Activated T-cell treated with anti-CD3 and anti-CD28 coated beads for 1 hour (primary cell): ENCODE results near the gene SMIM10L2A.
A peak's percentile ranks its signal among the peaks of the same experiment; 100 is the strongest.
"Not testable (repeated sequence)": the region's sequence is repeated elsewhere in the genome, so short reads cannot be mapped to it uniquely, and the experiment has no call there.

Experiments
- DNase-seq: peaks from one replicate; pipeline ENCODE4 v3.0.0-alpha.2; 2020; ENCODE audit warnings: low read depth

Gene SMIM10L2A

DNA sequence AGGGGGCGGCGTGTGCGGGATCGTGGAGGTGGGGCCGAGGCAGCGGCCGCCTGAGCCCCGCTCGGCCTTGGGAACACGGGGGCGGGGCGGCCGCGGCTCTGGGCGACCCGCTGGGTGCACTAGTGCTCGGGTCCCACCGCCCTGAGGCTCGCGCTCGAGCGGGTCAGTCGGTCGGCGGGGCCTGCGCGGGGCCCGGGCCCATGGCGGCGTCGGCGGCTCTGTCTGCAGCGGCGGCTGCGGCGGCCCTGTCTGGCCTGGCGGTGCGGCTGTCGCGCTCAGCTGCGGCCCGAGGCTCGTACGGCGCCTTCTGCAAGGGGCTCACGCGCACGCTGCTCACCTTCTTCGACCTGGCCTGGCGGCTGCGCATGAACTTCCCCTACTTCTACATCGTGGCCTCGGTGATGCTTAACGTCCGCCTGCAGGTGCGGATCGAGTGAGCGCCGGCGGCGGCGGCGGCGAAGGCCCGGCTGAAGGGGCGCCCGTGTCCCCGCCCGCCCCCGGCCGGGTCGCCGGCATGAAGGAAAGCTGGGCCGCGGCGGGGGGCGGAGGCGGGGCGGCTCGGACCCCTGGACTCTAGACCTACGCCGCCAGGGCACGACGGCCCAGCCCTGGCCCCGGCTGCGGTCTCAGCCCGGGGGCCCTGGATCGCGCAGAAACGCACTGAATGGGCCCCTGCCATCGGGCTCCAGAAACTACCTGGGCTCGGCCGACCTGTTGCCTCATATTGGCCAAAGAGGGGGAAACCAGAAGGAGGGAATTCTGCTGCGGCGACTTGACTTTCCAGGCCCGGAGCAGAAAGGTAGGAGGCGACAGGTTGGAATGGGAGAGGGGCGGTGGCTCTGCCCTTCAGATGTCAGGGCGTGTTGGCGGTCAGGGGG lies at the start of gene SMIM10L2A:
Gene SMIM10L2A (plus strand): TSS at position 13 of the 878 bp plus-strand sequence. CDS start 188 bp downstream, at position 201.
- no peak for DNase-seq

DNA sequence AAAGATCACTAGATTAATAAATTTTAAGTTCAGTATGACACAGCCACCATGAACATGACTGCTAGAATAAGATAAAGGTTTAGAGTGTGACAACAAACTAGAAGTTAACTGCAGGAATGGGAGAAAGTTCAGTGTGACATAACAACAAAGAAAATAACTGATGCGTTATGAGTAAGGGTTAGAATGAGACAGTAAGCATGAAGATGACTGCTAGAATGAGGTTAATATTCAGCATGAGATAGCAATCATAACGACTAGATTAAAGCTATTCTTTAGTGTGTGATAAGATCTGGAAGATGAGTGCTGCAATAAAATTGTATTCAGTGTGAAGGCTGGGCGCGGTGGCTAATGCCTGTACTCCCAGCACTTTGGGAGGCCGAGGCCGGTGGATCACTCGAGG lies 48.4 kb upstream of the SMIM10L2A start:
- no peak for DNase-seq

DNA sequence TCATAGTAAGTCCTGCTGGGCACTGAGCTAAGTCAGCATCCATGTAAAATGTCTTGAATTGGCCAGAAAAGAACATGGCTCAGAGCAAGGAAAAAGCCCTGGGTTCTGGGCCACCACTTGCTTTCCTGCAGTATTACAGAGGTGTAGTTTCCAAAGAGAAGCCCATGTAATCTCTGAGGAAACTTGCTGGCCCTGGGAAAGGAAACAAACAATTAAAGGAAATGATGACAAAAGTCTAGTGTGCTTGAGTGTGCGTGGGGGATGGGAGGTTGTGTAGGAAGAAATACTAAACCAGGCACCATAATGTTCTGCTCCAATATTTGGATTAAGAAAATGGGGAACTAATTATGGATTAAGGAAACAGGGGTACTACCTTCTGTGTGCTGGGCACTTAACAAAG lies 39.5 kb upstream of the SMIM10L2A start:
- no peak for DNase-seq

DNA sequence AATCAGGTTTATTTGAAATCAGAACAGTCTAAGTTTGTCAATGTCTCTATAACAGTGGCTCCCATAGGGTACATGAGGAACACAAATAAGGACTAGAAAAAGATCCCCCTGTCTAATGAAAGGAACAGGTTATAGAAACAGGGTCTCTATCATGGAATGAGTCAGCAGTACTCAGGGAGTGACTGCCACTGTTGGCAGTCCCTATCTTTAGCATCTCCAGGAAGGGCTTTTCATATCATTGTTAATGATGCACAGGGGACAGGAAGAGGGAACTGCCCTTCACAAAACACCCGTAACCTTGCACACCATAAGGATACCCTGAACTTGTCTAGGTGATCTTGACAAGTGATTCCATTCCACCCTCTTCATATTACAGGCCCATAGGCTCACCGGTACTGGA lies 38.5 kb upstream of the SMIM10L2A start:
- no peak for DNase-seq

DNA sequence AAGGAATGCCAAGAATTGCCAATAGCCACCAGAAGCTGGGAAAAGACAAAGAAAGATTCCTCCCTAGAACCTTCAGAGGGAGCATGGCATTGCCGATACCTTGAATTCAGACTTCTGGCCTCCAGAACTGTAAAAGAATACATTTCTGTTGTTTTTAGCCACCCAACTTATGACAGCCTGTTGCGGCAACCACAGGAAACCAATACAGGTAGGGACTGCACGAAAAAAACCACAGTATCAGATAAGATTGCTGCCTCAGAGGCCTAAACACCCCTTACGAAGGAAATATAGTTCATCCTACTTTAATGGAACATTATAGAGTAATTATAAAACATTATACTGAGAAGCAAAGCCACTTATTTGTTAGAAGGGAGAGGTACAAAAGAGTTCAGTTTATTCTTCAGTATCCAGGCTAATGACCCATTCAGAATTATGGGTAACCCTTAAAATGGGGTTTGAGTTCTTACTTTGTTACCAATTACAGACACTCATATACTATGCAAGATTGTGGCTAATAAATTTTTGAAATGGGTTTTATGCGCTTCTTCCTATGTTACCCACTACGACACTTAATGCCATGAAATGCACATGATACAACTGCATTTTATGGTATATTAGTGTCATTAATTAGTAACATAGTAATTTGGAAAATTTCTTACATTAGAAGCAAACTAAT lies 37.4 kb upstream of the SMIM10L2A start:
- peak; percentile 7 for DNase-seq

DNA sequence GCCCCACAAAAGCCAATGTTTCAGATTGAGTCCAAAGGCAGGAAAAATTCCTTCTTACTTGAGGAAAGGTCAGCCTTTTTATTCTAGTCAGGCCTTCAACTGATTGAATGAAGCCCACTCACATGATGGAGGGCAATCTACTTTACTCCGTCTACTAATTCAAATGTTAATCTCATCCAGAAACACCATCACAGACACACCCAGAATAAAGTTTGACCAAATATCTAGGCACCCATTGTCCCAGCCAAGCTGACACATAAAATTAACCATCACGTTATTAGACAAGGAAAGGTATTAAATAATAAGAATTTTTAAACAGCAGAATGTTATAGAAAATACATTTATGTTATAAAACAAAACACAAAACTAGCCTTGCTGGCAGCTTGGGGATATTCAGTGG lies 32.9 kb upstream of the SMIM10L2A start:
- DNase-seq, result no peak

DNA sequence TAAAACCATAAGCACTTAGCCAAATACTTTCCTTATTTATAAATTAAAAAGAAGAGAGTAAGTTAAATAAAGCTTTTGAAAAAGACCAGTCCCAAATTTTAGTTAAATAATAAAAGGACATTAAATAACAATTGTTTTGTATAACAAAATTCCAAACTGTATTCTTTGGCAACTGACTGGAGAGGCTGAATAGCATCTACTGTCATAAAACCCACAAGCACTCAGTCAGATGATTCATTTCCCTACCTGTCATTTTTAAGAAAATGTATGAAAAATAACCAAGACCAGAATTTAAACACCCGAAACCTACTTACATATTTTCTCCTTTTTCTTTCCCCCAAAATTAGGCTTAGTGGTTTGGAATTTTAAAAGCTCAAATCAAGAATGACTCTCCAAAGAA lies 32.5 kb upstream of the SMIM10L2A start:
- no peak for DNase-seq

DNA sequence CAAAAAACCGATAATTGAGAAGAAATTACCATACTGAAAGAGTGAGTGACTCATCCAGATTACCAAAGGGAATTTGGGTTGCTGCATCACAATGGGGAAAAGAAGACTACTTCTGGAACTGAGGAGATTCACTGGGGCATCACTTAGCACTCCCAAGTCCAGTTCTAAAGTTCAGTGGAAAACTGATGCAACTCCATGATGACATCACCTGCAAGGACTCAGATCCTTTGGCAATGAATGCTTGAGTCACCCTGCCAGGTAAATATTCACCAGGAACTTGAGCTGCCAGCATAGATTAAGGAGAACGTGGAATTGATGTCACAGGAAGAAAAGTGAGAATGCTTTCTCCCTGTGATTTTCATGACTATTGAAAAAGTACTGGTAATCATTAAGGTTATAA lies 32.0 kb upstream of the SMIM10L2A start:
- DNase-seq, result no peak

DNA sequence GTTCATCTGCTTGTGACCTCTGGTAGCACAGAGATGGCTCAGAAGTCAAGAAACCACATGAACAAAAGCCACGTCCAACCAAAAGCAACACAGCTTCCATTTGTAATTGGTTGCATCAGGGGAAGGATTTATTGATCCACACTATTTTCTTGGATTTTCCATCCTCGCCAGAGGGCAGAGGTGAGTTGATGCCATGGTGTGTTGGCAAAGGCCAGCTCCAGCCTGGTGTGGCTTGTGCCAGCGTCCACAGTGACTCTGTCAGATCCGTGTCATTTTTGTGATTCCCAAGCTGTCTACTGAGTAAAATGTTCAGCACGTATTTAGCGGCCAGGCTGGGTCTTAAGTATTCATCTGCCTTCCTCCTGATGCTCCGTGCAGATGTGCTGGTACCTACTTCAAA lies 30.0 kb upstream of the SMIM10L2A start:
- no peak for DNase-seq

DNA sequence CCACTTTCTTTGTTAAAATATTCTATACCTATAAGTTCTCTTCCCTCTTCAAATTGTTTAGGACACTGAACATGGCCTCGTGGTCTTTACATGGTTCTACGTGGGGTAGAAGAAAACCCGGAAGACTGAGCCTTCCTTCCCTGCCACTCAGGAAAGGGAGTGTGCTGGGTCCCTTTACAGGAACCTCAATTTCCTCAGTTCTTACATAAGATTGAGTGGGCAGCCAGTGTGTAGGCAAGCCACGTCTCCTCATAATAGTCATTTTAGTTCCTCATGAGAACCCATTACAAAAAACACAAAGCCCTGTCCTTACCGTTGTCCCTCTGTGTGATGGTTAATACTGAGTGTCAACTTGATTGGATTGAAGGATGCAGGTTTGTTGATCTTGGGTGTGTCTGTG lies 28.7 kb upstream of the SMIM10L2A start:
- DNase-seq, result no peak

DNA sequence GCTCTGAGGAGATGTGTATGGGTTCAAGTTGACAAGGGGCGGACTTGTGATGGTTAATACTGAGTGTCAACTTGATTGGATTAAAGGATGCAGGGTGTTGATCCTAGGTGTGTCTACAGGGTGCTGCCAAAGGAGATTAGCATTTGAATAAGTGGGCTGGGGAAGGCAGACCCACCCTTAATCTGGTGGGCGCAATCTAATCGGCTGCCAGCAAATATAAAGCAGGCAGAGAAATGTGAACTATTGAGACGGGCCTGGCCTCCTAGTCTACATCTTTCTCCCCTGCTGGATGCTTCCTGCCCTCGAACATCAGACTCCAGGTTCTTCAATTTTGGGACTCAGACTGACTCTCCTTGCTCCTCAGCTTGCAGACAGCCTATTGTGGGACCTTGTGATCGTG lies 26.7 kb upstream of the SMIM10L2A start:
- DNase-seq, result no peak

DNA sequence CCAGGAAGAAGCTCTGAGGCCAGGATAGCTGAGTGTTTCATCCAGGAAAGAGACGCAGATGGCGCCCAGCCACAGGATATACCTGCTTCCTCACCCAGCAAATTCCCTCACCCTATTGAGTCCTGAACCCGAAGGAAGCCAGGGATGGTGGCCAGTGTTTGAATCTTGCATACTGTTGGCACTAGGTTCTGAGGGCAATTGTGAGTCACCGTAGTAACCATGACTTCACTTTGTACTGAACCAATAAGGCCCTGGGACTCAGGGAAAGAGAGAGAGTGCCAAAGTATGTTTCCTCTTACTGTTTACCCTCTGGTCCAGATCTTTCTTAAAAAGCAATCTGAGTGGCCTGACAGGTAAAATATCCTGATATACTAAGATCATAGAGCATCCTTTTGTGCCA lies 25.6 kb upstream of the SMIM10L2A start:
- DNase-seq, result no peak

DNA sequence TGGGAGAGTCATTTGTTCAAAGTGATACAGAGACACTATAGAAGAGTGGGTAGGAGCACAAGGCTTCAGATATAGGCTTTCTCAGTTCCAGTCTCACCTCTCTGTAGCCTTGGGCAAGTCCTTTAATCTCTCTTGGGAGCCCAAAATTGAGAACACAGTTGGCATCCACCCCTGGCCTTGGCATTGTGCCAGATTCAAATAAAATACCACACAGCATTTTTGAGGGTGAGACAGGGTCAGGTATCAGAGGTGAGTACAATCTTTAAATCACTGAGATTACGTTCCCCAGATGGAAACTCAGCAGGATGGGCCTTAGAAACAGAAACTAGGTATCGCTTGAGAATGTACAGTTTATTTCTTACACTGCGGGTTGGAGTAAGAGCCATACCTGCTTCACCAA lies 25.2 kb upstream of the SMIM10L2A start:
- DNase-seq, result no peak

DNA sequence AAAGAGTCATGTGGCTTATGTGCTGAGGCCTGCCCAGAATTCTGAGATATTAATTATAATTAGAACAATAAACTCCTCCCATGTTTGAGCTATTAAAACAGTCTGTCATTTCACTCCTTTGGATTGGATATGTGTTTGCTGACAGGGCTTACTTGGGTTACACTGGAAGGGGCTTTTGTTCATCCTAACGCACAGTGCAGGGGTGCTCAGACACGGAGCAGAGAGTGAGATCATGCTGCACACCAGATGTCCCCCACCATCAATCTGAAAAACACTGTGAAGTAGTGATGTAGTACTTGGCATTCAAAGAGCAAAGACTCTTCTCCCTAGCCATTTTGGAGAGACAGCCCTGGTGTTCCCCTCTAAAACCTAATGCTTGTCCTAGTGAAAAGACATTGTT lies 24.1 kb upstream of the SMIM10L2A start:
- DNase-seq, result no peak

DNA sequence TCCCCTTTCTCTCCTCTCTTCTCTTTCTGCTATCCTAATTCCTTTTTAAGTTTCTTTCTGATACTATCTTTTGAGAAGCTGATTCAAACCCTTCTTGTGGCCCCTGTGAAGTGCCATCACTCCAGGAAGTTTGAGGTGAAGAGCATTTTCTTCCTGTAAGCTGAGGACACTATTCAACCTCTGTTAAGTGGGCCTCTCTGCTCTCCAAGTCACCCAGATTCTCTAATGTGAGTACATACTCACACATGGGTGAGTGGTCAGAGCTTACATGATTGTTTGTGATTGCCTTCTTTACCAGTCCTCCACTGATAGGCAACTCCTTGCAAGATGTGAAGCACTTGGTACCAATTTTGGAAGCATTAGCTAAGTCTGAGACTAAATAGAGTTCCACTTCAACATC lies 18.4 kb upstream of the SMIM10L2A start:
- DNase-seq, result no peak

DNA sequence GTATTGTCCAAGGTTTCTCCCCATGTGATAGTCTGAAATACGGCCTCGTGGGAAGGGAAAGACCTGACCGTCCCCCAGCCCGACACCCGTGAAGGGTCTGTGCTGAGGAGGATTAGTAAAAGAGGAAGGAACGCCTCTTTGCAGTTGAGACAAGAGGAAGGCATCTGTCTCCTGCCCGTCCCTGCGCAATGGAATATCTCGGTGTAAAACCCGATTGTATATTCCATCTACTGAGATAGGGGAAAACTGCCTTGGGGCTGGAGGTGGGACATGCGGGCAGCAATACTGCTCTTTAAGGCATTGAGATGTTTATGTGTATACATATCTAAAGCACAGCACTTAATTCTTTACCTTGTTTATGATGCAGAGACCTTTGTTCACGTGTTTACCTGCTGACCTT lies 15.3 kb upstream of the SMIM10L2A start:
- not testable (repeated sequence) for DNase-seq

DNA sequence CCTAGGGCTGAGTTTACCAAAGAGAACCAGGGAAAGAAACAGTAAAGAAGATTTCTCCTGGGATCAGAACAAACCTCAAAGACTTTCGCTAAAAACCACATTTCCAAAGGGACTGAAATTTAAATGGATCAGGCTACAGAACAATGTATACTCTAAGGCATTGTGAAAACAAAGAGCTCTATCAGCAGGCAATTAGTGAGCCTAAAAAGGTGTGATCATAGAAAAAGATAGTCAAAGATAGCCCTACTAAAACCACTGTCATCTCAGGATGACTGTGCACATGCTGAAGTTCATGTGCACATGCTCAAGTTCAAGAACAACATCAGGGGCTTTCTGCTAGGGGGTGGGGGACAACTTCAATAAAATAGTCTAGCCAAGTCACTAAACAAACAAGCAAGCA lies 12.9 kb upstream of the SMIM10L2A start:
- no peak for DNase-seq

DNA sequence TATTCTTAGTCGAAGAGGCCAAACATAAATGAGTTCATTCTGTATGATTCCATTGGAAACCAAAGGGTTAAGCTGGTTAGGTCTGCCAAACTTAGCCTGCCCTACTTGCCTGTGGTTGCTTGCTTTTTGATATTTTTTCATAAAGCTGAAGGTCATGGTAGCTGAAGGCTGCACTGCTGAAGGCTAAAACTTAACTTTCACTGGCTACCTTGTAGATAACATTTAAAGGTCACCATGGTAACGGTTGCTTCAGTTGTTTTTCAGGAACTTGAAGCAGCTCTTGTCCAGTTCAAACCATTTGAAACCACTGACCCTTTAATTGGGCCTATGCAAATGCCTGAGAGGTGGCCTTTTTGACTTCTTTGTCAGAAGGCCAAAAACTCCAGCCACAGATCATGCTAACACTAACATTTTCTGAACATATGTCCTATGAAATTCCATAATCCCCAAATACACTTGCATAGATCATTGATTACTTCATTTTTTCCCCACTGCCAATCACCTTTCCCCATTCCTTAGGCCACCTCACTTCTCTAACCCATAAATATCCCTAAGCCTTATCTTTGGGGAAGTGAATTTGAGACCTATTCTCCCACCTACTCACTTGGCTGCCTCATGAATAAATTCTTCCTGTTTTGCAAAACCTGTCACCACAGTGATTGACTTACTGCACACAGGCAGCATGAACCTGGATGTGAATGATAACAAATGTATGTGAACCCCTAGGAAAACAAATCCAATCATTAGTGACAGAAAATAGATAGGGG lies 10.7 kb upstream of the SMIM10L2A start:
- DNase-seq, result no peak

DNA sequence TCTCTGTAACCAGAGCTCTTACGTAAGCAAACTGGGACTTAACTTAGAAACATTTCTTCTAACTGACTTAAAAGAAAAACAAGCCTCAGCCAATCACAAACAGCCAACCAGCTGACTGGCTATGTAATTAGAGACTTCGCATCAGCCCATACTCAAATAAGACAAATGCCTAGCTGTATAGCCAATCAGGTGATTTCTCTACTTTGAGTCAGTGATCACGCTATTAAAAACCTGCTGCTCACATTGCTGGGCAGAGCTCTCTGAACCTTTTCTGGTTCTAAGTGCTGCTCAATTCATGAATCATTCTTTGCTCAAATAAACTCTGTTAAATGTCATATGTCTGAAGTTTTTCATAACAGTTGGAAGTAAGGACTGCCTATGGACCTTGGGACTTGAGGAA lies 9.9 kb upstream of the SMIM10L2A start:
- DNase-seq, result no peak

DNA sequence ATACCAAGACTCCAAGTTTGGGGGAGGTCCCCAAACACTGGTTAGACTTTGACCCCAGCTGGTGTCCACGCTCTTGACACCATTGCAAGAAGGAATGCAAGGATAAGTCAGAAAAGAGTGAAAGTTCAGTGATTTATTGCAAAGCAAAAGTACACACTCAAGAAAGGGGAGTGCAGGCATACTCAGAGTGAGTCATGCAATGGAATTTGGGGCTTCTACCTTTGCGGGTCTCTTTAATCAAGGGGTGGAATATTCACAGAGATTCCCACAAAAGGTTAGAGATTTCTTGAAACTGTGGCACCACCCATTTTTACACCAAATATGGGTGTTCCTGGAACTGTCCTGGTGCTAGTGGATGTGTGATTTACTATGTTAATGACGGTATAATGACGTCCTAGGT lies 5.2 kb upstream of the SMIM10L2A start:
- DNase-seq, result no peak

DNA sequence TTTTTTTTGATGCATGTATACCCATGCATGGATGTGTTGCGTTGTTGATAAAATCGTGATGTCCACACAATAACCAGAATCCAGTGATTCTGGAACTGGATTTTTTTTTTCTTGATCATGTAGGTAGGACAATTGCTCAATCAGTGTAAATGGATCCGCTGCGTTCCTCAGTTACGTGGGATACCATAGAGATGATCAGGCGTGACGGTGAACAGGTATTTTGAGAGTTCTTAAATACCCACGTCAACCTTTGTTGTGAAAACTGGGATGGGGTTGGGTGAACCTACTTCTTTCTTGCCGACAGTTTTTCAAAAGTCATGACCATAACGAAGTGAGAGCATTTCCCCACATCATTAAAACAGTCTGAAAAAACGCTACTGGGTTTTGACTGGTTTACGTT lies 913 bp upstream of the SMIM10L2A start:
- no peak for DNase-seq

DNA sequence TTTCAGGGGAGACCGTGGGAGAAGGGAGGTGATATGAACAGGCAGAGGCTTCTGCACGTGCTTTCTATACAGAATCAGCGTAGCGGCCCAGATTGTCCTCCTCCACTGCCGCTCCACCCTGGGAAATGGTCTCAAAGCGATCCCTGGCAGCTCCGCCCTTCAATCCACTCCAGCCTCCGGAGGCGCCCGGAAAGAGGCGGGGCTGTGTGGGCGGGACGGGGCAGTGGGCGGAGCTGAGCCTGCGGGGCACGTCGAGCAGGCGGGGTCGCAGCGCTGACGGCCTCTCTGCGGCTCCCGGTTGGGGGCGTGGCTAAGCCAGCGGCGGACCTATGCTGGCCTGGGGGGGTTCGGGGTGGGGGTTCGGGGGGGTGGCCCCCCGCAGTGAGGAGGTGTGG lies 210 bp upstream of the SMIM10L2A start:
- peak; percentile 80 for DNase-seq

DNA sequence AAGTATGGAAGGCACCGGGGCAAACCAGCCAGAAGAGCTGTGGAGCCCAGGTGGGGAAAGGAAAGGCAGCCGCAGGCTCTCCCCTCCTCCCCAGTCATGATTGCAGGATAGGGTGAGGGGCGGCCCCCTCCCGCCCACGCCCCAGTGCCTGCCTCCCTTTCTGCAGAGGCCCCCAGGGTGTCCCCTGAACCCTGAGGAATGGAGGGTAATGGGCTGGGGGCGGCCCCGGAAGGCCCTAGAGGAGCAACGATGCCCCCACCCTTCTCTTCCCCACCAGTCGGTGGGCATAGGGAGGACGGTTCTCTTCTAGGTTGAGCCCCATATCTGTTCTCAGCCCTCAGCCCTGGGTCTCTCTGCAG lies 1.0 kb downstream of the SMIM10L2A start:
- DNase-seq, result not testable (repeated sequence)
